ENCODE measurements around the gene VPS41.

DNA sequence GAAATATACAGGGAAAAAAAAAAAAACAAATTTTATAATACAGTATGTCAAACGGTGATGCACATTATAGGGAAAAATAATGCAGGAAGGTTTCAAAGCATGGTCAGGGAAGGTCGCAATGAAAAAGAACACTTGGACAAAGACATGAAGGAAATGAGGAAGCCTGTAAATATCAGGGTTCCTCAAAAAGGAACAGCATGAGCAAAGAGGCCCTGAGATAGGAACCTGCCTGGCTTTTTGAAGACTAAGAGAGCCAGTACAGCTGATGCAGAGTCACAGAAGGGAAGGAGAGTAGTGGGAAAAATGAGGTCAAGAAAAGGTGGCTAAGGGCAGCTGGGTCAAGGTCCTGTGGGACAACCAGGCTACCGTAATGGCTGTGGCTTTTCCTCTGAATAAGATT is 1.9 kb downstream of the VPS41 start:
- TF ChIP-seq CHD2 (IDR thresholded peaks at IDR 0.05; ENCODE audit: low read length, partially characterized antibody) (no peak), TAF1 (IDR thresholded peaks at IDR 0.05; ENCODE audit: borderline replicate concordance, low read depth, low read length) (no peak), TEAD4 (IDR thresholded peaks at IDR 0.05; ENCODE audit: borderline replicate concordance, insufficient read depth) (no peak), POLR2AphosphoS5 (IDR thresholded peaks at IDR 0.05; ENCODE audit: low read depth, low read length) (no peak)
- TF ChIP-seq, protein P1, sequence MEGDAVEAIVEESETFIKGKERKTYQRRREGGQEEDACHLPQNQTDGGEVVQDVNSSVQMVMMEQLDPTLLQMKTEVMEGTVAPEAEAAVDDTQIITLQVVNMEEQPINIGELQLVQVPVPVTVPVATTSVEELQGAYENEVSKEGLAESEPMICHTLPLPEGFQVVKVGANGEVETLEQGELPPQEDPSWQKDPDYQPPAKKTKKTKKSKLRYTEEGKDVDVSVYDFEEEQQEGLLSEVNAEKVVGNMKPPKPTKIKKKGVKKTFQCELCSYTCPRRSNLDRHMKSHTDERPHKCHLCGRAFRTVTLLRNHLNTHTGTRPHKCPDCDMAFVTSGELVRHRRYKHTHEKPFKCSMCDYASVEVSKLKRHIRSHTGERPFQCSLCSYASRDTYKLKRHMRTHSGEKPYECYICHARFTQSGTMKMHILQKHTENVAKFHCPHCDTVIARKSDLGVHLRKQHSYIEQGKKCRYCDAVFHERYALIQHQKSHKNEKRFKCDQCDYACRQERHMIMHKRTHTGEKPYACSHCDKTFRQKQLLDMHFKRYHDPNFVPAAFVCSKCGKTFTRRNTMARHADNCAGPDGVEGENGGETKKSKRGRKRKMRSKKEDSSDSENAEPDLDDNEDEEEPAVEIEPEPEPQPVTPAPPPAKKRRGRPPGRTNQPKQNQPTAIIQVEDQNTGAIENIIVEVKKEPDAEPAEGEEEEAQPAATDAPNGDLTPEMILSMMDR (IDR thresholded peaks at IDR 0.05): no peak
